AG09309 (cell line): ENCODE results near the gene NLK.
A peak's percentile ranks its signal among the peaks of the same experiment; 100 is the strongest.
"Not testable (repeated sequence)": the region's sequence is repeated elsewhere in the genome, so short reads cannot be mapped to it uniquely, and the experiment has no call there.

Experiments used
- DNase-seq: peaks from one replicate; pipeline ENCODE4 v3.0.0-alpha.2; 2010; ENCODE audit warnings: low read depth
- H3K4me3 ChIP-seq: 2 replicates; pipeline ENCODE4 v1.5.1; 2011; ENCODE audit warnings: mild to moderate bottlenecking, low read depth, low read length, moderate library complexity; ENCODE audit not compliant: control insufficient read depth
- CTCF ChIP-seq: IDR thresholded peaks from 2 replicates; pipeline ENCODE4 v1.5.1; 2011; ENCODE audit warnings: mild to moderate bottlenecking, low read depth, low read length, inconsistent platforms; ENCODE audit not compliant: insufficient read depth, control insufficient read depth; ENCODE audit errors: missing control alignments

Gene NLK

GRCh38 chr17:28232966-28233870, 190.7 kb downstream of the NLK start:
- H3K4me3 ChIP-seq, DNase-seq: not testable (repeated sequence)
- TF ChIP-seq CTCF, result peak; percentile 40

- not testable (repeated sequence) for H3K4me3 ChIP-seq, DNase-seq
These were observed 191.7 kb downstream of the NLK start for GRCh38 chr17:28233872-28234856.

- not testable (repeated sequence) for H3K4me3 ChIP-seq, DNase-seq
These were observed 192.7 kb downstream of the NLK start for GRCh38 chr17:28235066-28235700.

- DNase-seq, result not testable (repeated sequence)
These were observed 193.7 kb downstream of the NLK start for GRCh38 chr17:28236033-28236653.

GRCh38 chr17:28238547-28239270, 196.2 kb downstream of the NLK start:
- not testable (repeated sequence) for H3K4me3 ChIP-seq, DNase-seq

More at GRCh38 chr17:28236033-28236653, 193.7 kb downstream of the NLK start:
- H3K4me3 ChIP-seq, result not testable (repeated sequence)

- DNase-seq, result no peak
- no peak for TF ChIP-seq CTCF
- no peak overlapping the region for H3K4me3 ChIP-seq
These were observed 196.8 kb downstream of the NLK start for GRCh38 chr17:28239271-28239624.

- no peak for DNase-seq
- TF ChIP-seq CTCF, result no peak
- no peak overlapping the region for H3K4me3 ChIP-seq
These were observed 198.3 kb downstream of the NLK start for GRCh38 chr17:28240688-28241340.

GRCh38 chr17:28242791-28243190, 200.3 kb downstream of the NLK start:
- no peak for DNase-seq
- H3K4me3 ChIP-seq, result no peak overlapping the region
- TF ChIP-seq CTCF, result no peak

GRCh38 chr17:28243268-28243667, 200.8 kb downstream of the NLK start:
- H3K4me3 ChIP-seq, DNase-seq: not testable (repeated sequence)
